ENCODE data around the gene RNF220.
A peak's percentile ranks its signal among the peaks of the same experiment; 100 is the strongest.

The RNF220 gene

GRCh38 chr1:44641126-44642102 is 236.4 kb downstream of the RNF220 start:
- DNase-seq = no peak

- DNase-seq = no peak
Measured at GRCh38 chr1:44642255-44642654, 237.2 kb downstream of the RNF220 start.

GRCh38 chr1:44642925-44643324 is 237.9 kb downstream of the RNF220 start:
- no peak for DNase-seq

- DNase-seq = no peak
Measured at GRCh38 chr1:44643721-44644334, 238.8 kb downstream of the RNF220 start.

- no peak for DNase-seq
Measured at GRCh38 chr1:44644806-44645205, 239.8 kb downstream of the RNF220 start.

GRCh38 chr1:44645476-44646244 is 240.6 kb downstream of the RNF220 start:
- DNase-seq = no peak

- no peak for DNase-seq
Measured at GRCh38 chr1:44646261-44647110, 241.4 kb downstream of the RNF220 start.

GRCh38 chr1:44647896-44648295 is 242.8 kb downstream of the RNF220 start:
- no peak for DNase-seq

GRCh38 chr1:44648529-44649250 is 243.6 kb downstream of the RNF220 start:
- no peak for DNase-seq

GRCh38 chr1:44649788-44650158 is 244.7 kb downstream of the RNF220 start:
- DNase-seq = no peak

- no peak for DNase-seq
Measured at GRCh38 chr1:44650159-44650831, 245.2 kb downstream of the RNF220 start.

GRCh38 chr1:44651069-44651468 is 246.0 kb downstream of the RNF220 start:
- no peak for DNase-seq

GRCh38 chr1:44652445-44653106 is 247.5 kb downstream of the RNF220 start:
- DNase-seq = peak; percentile 83

- no peak for DNase-seq
Measured at GRCh38 chr1:44653107-44653964, 248.3 kb downstream of the RNF220 start.

- no peak for DNase-seq
Measured at GRCh38 chr1:44654621-44655187, 249.6 kb downstream of the RNF220 start.

GRCh38 chr1:44655609-44656008 is 250.6 kb downstream of the RNF220 start:
- DNase-seq = peak; percentile 18

GRCh38 chr1:44659566-44659965 is 254.5 kb downstream of the RNF220 start:
- DNase-seq = no peak

GRCh38 chr1:44660176-44660575 is 255.1 kb downstream of the RNF220 start:
- no peak for DNase-seq
